Occipital lobe (tissue), 2 donors: ENCODE results near the gene CDK7. TPM values are rescaled to one million over a fixed set of nuclear protein-coding genes. Genes with fewer than 3 reads are reported as not detected.
"Not testable (repeated sequence)": the region's sequence is repeated elsewhere in the genome, so short reads cannot be mapped to it uniquely, and the experiment has no call there.

ENCODE experiments used
- DNase-seq: peaks from one replicate; lab custom pipeline; 2025; lab: John Stamatoyannopoulos, UW
- total RNA-seq: library from RNA; depleted of rRNA; stranded (reverse); fragments of >200 nt; gene quantifications from one replicate; pipeline ENCODE4 v1.2.3, GENCODE V29; 2014

CDK7 gene
- 57.4 TPM for total RNA-seq

GRCh38 chr5:69234457-69235268 lies at the start of gene CDK7:
Gene CDK7, plus strand, starts transcription at chr5:69234886. Its CDS starts 90 bp downstream, at chr5:69234976.
- DNase-seq, result peak; percentile 93

GRCh38 chr5:69187342-69187741 lies 47.3 kb upstream of the CDK7 start:
- DNase-seq, result no peak

- DNase-seq, result no peak
Observed at GRCh38 chr5:69188811-69189161, 45.9 kb upstream of the CDK7 start.

- peak; percentile 87 for DNase-seq
Observed at GRCh38 chr5:69189162-69190086, 45.3 kb upstream of the CDK7 start, which contains the start of gene CENPH. Gene CENPH, plus strand, starts transcription at chr5:69189583. Its CDS starts 52 bp downstream, at chr5:69189635.

- no peak for DNase-seq
Observed at GRCh38 chr5:69202497-69202896, 32.2 kb upstream of the CDK7 start.

GRCh38 chr5:69206528-69207190 lies 28.0 kb upstream of the CDK7 start:
- DNase-seq, result no peak

GRCh38 chr5:69209602-69210001 lies 25.1 kb upstream of the CDK7 start:
- no peak for DNase-seq

- no peak for DNase-seq
Observed at GRCh38 chr5:69211200-69211599, 23.5 kb upstream of the CDK7 start.

GRCh38 chr5:69212022-69212421 lies 22.7 kb upstream of the CDK7 start:
- no peak for DNase-seq

- no peak for DNase-seq
Observed at GRCh38 chr5:69213513-69214215, 21.0 kb upstream of the CDK7 start.

GRCh38 chr5:69217151-69217511 lies 17.6 kb upstream of the CDK7 start:
- no peak for DNase-seq

GRCh38 chr5:69217548-69218526 lies 16.8 kb upstream of the CDK7 start:
- DNase-seq, result peak; percentile 94

- DNase-seq, result no peak
Observed at GRCh38 chr5:69219939-69220338, 14.7 kb upstream of the CDK7 start.

- not testable (repeated sequence) for DNase-seq
Observed at GRCh38 chr5:69220371-69220770, 14.3 kb upstream of the CDK7 start.

- not testable (repeated sequence) for DNase-seq
Observed at GRCh38 chr5:69220833-69221232, 13.9 kb upstream of the CDK7 start.

GRCh38 chr5:69224520-69224919 lies 10.2 kb upstream of the CDK7 start:
- no peak for DNase-seq

- no peak for DNase-seq
Observed at GRCh38 chr5:69225860-69226259, 8.8 kb upstream of the CDK7 start.

- no peak for DNase-seq
Observed at GRCh38 chr5:69230181-69230580, 4.5 kb upstream of the CDK7 start.

- no peak for DNase-seq
Observed at GRCh38 chr5:69231281-69231680, 3.4 kb upstream of the CDK7 start.

GRCh38 chr5:69231851-69232250 lies 2.8 kb upstream of the CDK7 start:
- peak; percentile 30 for DNase-seq
